Breast epithelium (tissue), 3 donors: ENCODE data around the gene PRKX.

Experiments
- CTCF ChIP-seq, 3 donors: fragments of 450-650 bp; IDR thresholded peaks; one replicate each; pipeline ENCODE4 v1.5.1; 2016 to 2017; ENCODE audit warnings: antibody characterized with exemption in 3 of 3, mild to moderate bottlenecking in 3 of 3, moderate library complexity in 3 of 3
- POLR2A ChIP-seq: fragments of 450-650 bp; IDR thresholded peaks from one replicate; pipeline ENCODE4 v1.6.1; 2016; ENCODE audit warnings: antibody characterized with exemption, mild to moderate bottlenecking, moderate library complexity

- TF ChIP-seq CTCF (IDR thresholded peaks at IDR 0.05) = no peak
- no peak for TF ChIP-seq POLR2A
Measured at GRCh38 chrX:3581609-3582108, 131.8 kb downstream of the PRKX start.
